ENCODE results near the gene EAF1.
"Not testable (repeated sequence)": the region's sequence is repeated elsewhere in the genome, so short reads cannot be mapped to it uniquely, and the experiment has no call there.

DNA sequence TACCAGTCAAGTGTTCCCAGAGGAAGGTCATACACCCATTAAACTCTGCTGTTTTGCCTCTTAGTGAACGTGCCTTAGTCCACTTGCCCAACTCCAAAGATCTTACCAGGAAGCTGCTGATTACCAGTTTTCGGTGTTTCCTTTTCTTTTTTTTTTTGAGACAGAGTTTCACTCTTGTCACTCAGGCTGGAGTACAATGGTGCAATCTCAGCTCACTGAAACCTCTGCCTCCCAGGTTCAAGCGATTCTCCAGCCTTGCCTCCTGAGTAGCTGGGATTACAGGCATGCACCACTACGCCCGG lies 40.8 kb upstream of the EAF1 start:
- TF ChIP-seq, protein P1, sequence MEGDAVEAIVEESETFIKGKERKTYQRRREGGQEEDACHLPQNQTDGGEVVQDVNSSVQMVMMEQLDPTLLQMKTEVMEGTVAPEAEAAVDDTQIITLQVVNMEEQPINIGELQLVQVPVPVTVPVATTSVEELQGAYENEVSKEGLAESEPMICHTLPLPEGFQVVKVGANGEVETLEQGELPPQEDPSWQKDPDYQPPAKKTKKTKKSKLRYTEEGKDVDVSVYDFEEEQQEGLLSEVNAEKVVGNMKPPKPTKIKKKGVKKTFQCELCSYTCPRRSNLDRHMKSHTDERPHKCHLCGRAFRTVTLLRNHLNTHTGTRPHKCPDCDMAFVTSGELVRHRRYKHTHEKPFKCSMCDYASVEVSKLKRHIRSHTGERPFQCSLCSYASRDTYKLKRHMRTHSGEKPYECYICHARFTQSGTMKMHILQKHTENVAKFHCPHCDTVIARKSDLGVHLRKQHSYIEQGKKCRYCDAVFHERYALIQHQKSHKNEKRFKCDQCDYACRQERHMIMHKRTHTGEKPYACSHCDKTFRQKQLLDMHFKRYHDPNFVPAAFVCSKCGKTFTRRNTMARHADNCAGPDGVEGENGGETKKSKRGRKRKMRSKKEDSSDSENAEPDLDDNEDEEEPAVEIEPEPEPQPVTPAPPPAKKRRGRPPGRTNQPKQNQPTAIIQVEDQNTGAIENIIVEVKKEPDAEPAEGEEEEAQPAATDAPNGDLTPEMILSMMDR (conservative IDR thresholded peaks at IDR 0.05): not testable (repeated sequence)
- TF ChIP-seq ZFX (IDR thresholded peaks at IDR 0.05): not testable (repeated sequence)

Measured in C4-2B (cell line).